NCI-H2107 (cell line): Measurements from ENCODE around the gene OR5L1.

Source experiments
- DNase-seq: peaks from one replicate; lab custom pipeline; 2025; lab: John Stamatoyannopoulos, UW

OR5L1 gene

GRCh38 chr11:55811067-55811466 is at the start of gene OR5L1:
OR5L1 (plus strand) TSS chr11:55811367; CDS start chr11:55811467, 100 bp downstream.
- no peak for DNase-seq

- no peak for DNase-seq
Observed at GRCh38 chr11:55773138-55773537, 38.0 kb upstream of the OR5L1 start, which contains the start of gene OR5D13. OR5D13 (plus strand) TSS chr11:55773438; CDS start chr11:55773438, 0 bp downstream.

DNA sequence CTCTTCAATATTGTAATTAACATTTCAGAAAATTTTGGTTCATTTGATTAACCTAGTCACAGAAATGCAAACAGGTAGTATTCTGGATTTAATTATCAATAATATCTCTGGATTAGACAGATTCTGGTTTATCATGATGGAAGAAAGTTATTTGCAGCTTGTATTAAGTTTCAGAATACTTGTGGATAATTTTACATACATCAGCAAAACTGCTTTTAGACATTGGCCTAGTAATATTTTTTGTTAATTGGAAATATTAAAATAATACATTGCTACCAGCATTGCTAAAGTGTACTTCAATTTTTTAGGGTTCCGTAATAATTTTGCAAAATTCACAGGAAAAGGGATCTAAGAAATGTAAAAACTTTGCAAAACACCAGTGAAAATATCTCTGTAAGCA is 19.6 kb upstream of the OR5L1 start:
- DNase-seq: no peak

- no peak for DNase-seq
Observed at GRCh38 chr11:55793321-55793720, 17.8 kb upstream of the OR5L1 start.

GRCh38 chr11:55795256-55795655 is 15.9 kb upstream of the OR5L1 start, which contains the start of gene OR5D14:
OR5D14 (plus strand) TSS chr11:55795556; CDS start chr11:55795556, 0 bp downstream.
- DNase-seq: no peak

GRCh38 chr11:55806248-55806647 is 4.9 kb upstream of the OR5L1 start:
- DNase-seq: no peak

GRCh38 chr11:55819330-55819729 is 8.2 kb downstream of the OR5L1 start, which contains the start of gene OR5D18:
OR5D18 (plus strand) TSS chr11:55819630; CDS start chr11:55819630, 0 bp downstream.
- no peak for DNase-seq

- no peak for DNase-seq
Observed at GRCh38 chr11:55826919-55827318, 15.8 kb downstream of the OR5L1 start, which contains the start of gene OR5L2. OR5L2 (plus strand) TSS chr11:55827219; CDS start chr11:55827219, 0 bp downstream.

DNA sequence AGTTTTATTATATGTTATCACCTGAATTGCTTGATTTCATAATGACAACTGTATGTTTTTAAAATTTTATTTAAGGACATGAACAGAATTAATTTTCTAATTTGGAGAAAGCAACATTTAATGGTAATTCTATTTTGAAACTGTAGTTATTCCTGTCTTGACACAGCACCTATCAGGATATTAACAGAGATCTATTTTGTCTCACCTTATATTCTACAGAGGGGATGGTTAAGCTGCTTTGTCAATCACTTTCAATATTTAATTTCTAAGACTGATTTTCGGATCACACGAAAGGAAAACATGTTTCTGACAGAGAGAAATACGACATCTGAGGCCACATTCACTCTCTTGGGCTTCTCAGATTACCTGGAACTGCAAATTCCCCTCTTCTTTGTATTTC is 27.3 kb downstream of the OR5L1 start, which contains the start of gene OR5D16:
Gene OR5D16 (plus strand): TSS at position 301 of the 400 bp plus-strand sequence. CDS start 0 bp downstream, at position 301.
- no peak for DNase-seq

GRCh38 chr11:55847453-55847852 is 36.3 kb downstream of the OR5L1 start:
- DNase-seq: no peak

DNA sequence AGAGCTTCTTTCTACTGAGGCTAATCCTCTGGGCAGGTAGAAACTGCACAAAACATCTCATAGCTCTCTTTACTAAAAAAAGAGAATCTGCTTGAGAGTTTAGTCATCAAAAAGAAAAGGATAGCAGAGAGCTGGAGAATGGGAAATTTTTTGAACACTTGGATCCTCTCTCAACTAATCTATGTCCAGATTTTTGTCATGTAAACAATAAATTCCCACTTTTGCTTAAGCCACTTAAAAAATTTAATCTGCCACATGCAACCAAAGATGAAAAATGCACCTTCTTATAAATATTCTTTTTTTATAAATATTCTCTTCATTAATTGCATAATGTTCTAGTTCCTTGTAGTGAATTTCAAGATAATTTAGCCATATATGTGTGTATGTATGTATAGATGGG is 37.9 kb downstream of the OR5L1 start:
- no peak for DNase-seq

DNA sequence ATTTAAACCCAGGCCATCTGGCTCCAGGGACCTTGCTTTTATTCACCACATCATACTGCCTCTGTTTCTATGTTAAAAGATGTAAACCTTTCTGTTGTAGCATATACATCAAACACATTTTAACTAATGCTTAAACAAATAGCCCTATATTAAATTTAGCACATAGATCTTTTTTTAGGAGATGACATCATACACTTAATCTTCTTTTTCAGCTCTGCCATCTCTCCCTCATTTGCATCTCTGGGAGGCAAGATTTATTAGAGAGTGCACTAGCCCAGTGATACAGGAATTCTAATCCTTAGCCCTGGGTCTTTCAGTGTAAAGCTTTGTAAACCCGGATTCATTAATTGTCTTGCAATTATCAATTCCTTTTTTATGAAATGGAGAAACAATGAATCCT is 41.0 kb downstream of the OR5L1 start:
- DNase-seq: no peak

GRCh38 chr11:55854704-55855103 is 43.5 kb downstream of the OR5L1 start:
- DNase-seq: no peak
